ENCODE results near the gene DLG2.

DLG2 gene

GRCh38 chr11:85558411-85558810 is 68.7 kb downstream of the DLG2 start:
- DNase-seq (ENCODE audit: low read depth), result no peak

- no peak for DNase-seq (ENCODE audit: low read depth)
Measured at GRCh38 chr11:85551881-85552280, 75.3 kb downstream of the DLG2 start.

GRCh38 chr11:85541683-85542082 is 85.5 kb downstream of the DLG2 start:
- DNase-seq (ENCODE audit: low read depth), result no peak

GRCh38 chr11:85540635-85541205 is 86.4 kb downstream of the DLG2 start:
- DNase-seq (ENCODE audit: low read depth), result no peak

- no peak for DNase-seq (ENCODE audit: low read depth)
Measured at GRCh38 chr11:85540181-85540580, 87.0 kb downstream of the DLG2 start.

- no peak for DNase-seq (ENCODE audit: low read depth)
Measured at GRCh38 chr11:85539740-85540139, 87.4 kb downstream of the DLG2 start.

- DNase-seq (ENCODE audit: low read depth), result no peak
Measured at GRCh38 chr11:85539029-85539689, 88.0 kb downstream of the DLG2 start.

- DNase-seq (ENCODE audit: low read depth), result no peak
Measured at GRCh38 chr11:85536438-85536837, 90.7 kb downstream of the DLG2 start.

GRCh38 chr11:85534806-85535205 is 92.3 kb downstream of the DLG2 start:
- no peak for DNase-seq (ENCODE audit: low read depth)

- no peak for DNase-seq (ENCODE audit: low read depth)
Measured at GRCh38 chr11:85531191-85531897, 95.8 kb downstream of the DLG2 start.

- DNase-seq (ENCODE audit: low read depth), result no peak
Measured at GRCh38 chr11:85530634-85531033, 96.5 kb downstream of the DLG2 start.

- DNase-seq (ENCODE audit: low read depth), result no peak
Measured at GRCh38 chr11:85526564-85526963, 100.6 kb downstream of the DLG2 start.

- DNase-seq (ENCODE audit: low read depth), result no peak
Measured at GRCh38 chr11:85525686-85526085, 101.5 kb downstream of the DLG2 start.

GRCh38 chr11:85517272-85517671 is 109.9 kb downstream of the DLG2 start:
- DNase-seq (ENCODE audit: low read depth), result no peak

GRCh38 chr11:85495918-85496317 is 131.2 kb downstream of the DLG2 start:
- no peak for DNase-seq (ENCODE audit: low read depth)

GRCh38 chr11:85494396-85494795 is 132.7 kb downstream of the DLG2 start:
- DNase-seq (ENCODE audit: low read depth), result no peak

GRCh38 chr11:85485902-85486301 is 141.2 kb downstream of the DLG2 start:
- no peak for DNase-seq (ENCODE audit: low read depth)

GRCh38 chr11:85483861-85484260 is 143.3 kb downstream of the DLG2 start:
- no peak for DNase-seq (ENCODE audit: low read depth)

GRCh38 chr11:85481862-85482261 is 145.3 kb downstream of the DLG2 start:
- DNase-seq (ENCODE audit: low read depth), result no peak

GRCh38 chr11:85475660-85476517 is 151.3 kb downstream of the DLG2 start:
- no peak for DNase-seq (ENCODE audit: low read depth)

GRCh38 chr11:85472953-85473352 is 154.2 kb downstream of the DLG2 start:
- DNase-seq (ENCODE audit: low read depth), result no peak

GRCh38 chr11:85464283-85464682 is 162.9 kb downstream of the DLG2 start:
- DNase-seq (ENCODE audit: low read depth), result no peak

GRCh38 chr11:85459304-85459703 is 167.8 kb downstream of the DLG2 start:
- no peak for DNase-seq (ENCODE audit: low read depth)

Data from activated gamma-delta T cell treated with anti-CD3 and anti-CD28 coated beads, Interleukin-2, amount 50 U/mL, for 16 hours (primary cell).